OCI-LY1 (cell line): ENCODE results near the gene NMBR.
"Not testable (repeated sequence)": the region's sequence is repeated elsewhere in the genome, so short reads cannot be mapped to it uniquely, and the experiment has no call there.

Experiments
- EZH2 ChIP-seq: fragments of 200-600 bp; sonication (generic), shearing (Covaris generic); IDR thresholded peaks from 2 replicates; pipeline ENCODE4 v1.8.0; 2017; ENCODE audit warnings: borderline replicate concordance, mixed run types, mild to moderate bottlenecking, antibody characterized with exemption, low read length, moderate library complexity, mixed read lengths
- TF ChIP-seq, protein P1 (sequence below): fragments of 200-600 bp; sonication (generic), shearing (Covaris generic); IDR thresholded peaks from 2 replicates; pipeline ENCODE4 v1.5.1; 2017; ENCODE audit warnings: mild to moderate bottlenecking, antibody characterized with exemption, low read length, moderate library complexity, mixed read lengths

GRCh38 chr6:142110820-142111219 is 36.1 kb downstream of the NMBR start:
- TF ChIP-seq, protein P1, sequence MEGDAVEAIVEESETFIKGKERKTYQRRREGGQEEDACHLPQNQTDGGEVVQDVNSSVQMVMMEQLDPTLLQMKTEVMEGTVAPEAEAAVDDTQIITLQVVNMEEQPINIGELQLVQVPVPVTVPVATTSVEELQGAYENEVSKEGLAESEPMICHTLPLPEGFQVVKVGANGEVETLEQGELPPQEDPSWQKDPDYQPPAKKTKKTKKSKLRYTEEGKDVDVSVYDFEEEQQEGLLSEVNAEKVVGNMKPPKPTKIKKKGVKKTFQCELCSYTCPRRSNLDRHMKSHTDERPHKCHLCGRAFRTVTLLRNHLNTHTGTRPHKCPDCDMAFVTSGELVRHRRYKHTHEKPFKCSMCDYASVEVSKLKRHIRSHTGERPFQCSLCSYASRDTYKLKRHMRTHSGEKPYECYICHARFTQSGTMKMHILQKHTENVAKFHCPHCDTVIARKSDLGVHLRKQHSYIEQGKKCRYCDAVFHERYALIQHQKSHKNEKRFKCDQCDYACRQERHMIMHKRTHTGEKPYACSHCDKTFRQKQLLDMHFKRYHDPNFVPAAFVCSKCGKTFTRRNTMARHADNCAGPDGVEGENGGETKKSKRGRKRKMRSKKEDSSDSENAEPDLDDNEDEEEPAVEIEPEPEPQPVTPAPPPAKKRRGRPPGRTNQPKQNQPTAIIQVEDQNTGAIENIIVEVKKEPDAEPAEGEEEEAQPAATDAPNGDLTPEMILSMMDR = not testable (repeated sequence)
- not testable (repeated sequence) for TF ChIP-seq EZH2
